ENCODE results near the gene MRPL53.

Gene MRPL53

GRCh38 chr2:74457129-74457548 lies 15.3 kb downstream of the MRPL53 start:
- no peaks in the 10 kb centered on the region for H3K27me3 Mint-ChIP-seq (ENCODE audit: low read depth)
- H3K4me1 Mint-ChIP-seq = peaks cover 42% of the 10 kb centered on the region
- H3K4me3 Mint-ChIP-seq = peak overlapping the region; percentile 94 to 97 (median 96)
- peak overlapping the region; percentile 83 to 99 (median 96) for H3K27ac Mint-ChIP-seq
- H3K9me3 Mint-ChIP-seq = no peaks in the 10 kb centered on the region
- peaks cover 3% of the 10 kb centered on the region for H3K36me3 Mint-ChIP-seq (ENCODE audit: low read depth)
- TF ChIP-seq CTCF (IDR thresholded peaks at IDR 0.05; ENCODE audit: unreplicated experiment in 3 of 3) = no peak

DNA sequence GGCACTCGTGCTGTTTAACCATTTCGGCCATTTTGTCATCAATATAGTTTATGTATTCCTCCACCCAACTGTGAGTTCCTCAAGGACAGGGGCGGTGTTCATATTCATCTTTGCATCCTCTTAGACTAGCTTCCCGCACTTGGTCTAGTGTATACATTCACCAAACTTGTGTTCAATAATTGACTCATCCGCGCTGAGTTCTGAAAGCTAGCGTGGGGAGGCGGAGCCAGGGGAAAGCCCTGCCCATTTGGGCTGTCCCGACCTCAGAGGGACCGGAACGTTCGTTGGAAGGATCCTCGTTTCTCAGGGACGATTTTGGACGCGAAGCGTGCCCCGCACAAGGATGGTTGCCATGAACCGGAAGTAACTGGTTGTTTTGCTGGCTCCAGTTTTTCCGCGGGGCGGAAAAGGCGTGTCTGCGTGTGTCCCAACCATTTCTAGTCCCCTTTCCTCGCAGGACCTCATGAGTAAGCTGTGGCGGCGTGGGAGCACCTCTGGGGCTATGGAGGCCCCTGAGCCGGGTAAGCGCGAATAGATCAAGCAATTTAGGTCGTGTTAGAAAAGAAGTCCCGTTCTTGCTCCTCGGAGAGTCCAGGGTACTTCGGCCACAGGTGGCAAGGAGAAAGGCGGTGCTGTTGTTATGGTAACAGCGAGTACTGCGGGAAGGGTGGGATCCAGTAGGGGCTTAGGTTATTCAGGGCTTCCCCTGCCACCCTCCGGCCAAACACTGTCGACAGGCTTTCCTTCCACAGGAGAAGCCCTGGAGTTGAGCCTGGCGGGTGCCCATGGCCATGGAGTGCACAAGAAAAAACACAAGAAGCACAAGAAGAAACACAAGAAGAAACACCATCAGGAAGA lies 17.6 kb downstream of the MRPL53 start, which contains the start of gene INO80B:
TSS of gene INO80B (plus strand) at position 434 of the 858 bp plus-strand sequence. CDS start at position 464, 30 bp downstream.
- H3K36me3 Mint-ChIP-seq (ENCODE audit: low read depth) = no peaks in the 10 kb centered on the region
- H3K27me3 Mint-ChIP-seq (ENCODE audit: low read depth) = no peaks in the 10 kb centered on the region
- H3K4me3 Mint-ChIP-seq = peak within 1 kb of the TSS; percentile 94 to 97 (median 96)
- H3K4me1 Mint-ChIP-seq = peaks cover 42% of the 10 kb centered on the region
- TF ChIP-seq CTCF (IDR thresholded peaks at IDR 0.05; ENCODE audit: unreplicated experiment in 3 of 3) = no peak
- no peaks in the 10 kb centered on the region for H3K9me3 Mint-ChIP-seq
- H3K27ac Mint-ChIP-seq = peak within 1 kb of the TSS; percentile 83 to 99 (median 96)

GRCh38 chr2:74450570-74451190 lies 21.8 kb downstream of the MRPL53 start:
- Mint-ChIP-seq H3K27me3 (ENCODE audit: low read depth) (no peaks in the 10 kb centered on the region), H3K4me1 (peaks cover 14% of the 10 kb centered on the region), H3K9me3 (no peaks in the 10 kb centered on the region), H3K27ac (no peak overlapping the region), H3K36me3 (ENCODE audit: low read depth) (no peaks in the 10 kb centered on the region), H3K4me3 (no peak overlapping the region)
- TF ChIP-seq CTCF (IDR thresholded peaks at IDR 0.05; ENCODE audit: unreplicated experiment in 3 of 3) = no peak

GRCh38 chr2:74448771-74449170 lies 23.7 kb downstream of the MRPL53 start:
- TF ChIP-seq CTCF (IDR thresholded peaks at IDR 0.05; ENCODE audit: unreplicated experiment in 3 of 3) = no peak

DNA sequence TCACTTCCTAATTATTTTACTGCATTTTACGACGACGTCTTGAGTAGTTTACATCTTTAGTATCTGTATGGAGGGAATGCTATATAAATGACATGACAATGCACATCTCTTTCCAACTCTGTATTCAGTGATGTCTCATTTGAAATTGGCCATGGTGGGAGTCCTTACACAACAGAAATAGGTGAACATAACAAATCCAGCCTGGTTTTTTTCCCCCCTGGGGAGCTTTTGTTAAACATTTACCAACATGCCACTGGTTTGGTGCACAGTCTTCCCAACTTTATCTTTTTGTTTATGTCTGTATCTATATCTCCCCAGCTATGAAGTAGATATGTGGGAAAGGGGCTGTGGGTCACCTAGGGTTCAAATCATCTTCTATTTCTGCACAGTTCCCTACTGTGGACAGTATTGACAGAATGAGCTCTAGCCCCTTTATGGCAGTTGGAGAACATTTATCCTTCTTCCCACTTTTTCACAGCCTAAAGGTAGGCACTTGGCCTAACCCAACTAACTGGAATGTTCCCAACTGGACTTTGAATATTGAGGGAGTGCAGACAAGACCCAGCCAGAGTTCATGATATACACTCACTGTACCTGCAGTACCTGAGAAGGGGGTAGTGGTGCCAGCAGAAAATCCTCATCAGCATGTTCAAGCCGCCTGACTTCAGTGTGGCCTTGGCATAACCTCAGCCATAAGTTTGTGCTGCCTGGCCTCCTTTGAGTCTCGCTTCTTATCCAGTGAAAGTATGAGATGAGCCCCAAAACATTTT lies 25.1 kb downstream of the MRPL53 start:
- no peak for TF ChIP-seq CTCF (IDR thresholded peaks at IDR 0.05; ENCODE audit: unreplicated experiment in 3 of 3)
- Mint-ChIP-seq H3K9me3 (no peaks in the 10 kb centered on the region), H3K4me3 (peak overlapping the region in 1 of 3 experiments; percentile 12), H3K4me1 (peaks cover 10% of the 10 kb centered on the region), H3K27ac (peak overlapping the region; percentile 18 to 21 (median 20)), H3K36me3 (ENCODE audit: low read depth) (no peaks in the 10 kb centered on the region), H3K27me3 (ENCODE audit: low read depth) (no peaks in the 10 kb centered on the region)

More at GRCh38 chr2:74448771-74449170, 23.7 kb downstream of the MRPL53 start:
- H3K4me1 Mint-ChIP-seq = peaks cover 9% of the 10 kb centered on the region
- H3K27ac Mint-ChIP-seq = no peak overlapping the region
- H3K36me3 Mint-ChIP-seq (ENCODE audit: low read depth) = no peaks in the 10 kb centered on the region
- no peak overlapping the region for H3K4me3 Mint-ChIP-seq
- H3K9me3 Mint-ChIP-seq = no peaks in the 10 kb centered on the region
- H3K27me3 Mint-ChIP-seq (ENCODE audit: low read depth) = no peaks in the 10 kb centered on the region

Measured in nephron (organoid).